Stimulated activated CD8-positive, alpha-beta memory T cell treated with anti-CD3 and anti-CD28 coated beads, Interleukin-15, amount 100 ng/mL, for 1 hour (primary cell): ENCODE results near the gene GPATCH4.

ENCODE experiments used
- DNase-seq: peaks from one replicate; pipeline ENCODE4 v3.0.0-alpha.2; 2020; ENCODE audit warnings: low read depth

GPATCH4 gene

GRCh38 chr1:156547434-156547833, 53.8 kb downstream of the GPATCH4 start:
- no peak for DNase-seq

GRCh38 chr1:156546267-156546666, 55.0 kb downstream of the GPATCH4 start:
- DNase-seq = no peak

- no peak for DNase-seq
Measured at GRCh38 chr1:156544592-156545102, 56.6 kb downstream of the GPATCH4 start.
